NCI-H2081 treated with DMSO at 0.1 percent for 48 hours (cell line): ENCODE measurements around the gene RPS21.

Experiments
- DNase-seq: peaks from one replicate; lab custom pipeline; 2025; lab: John Stamatoyannopoulos, UW

The RPS21 gene

DNA sequence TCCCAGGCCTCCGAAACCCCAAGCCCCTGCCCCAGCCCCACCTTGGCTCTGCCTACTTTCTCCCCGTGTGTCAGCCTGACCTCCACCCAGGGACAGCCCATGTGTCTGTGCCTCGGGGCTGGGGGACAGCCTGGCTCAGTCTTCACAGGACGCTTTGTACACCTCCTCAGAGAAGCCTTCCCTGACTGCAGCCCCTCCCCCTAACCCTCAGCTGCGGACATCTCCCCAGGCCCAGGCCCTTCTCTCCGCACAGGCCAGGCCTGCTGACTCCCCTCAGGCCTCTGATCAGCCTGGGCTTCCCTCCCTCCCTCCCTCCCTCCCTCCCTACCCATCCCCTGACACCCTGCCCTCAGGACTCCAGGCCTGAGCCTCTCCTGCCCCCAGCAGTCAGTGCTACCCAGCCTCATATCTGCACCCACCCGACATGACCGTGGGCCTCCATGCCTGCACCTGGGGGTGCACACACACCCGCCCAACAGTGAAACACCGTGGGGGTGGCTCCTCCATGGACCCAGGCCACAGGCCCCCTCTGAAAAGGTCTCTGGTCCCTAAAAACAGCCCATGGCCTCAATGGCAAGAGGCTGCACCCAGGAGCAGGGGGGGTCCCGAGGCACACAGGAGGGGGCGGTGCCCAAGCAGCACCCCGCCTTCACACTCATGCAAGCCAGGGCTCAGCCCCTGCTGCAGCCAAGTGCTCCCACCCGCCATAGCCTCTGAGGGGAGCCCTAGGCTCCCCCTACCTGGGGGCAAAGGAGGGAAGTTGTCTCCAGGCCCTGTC lies 32.7 kb upstream of the RPS21 start:
- DNase-seq = no peak

DNA sequence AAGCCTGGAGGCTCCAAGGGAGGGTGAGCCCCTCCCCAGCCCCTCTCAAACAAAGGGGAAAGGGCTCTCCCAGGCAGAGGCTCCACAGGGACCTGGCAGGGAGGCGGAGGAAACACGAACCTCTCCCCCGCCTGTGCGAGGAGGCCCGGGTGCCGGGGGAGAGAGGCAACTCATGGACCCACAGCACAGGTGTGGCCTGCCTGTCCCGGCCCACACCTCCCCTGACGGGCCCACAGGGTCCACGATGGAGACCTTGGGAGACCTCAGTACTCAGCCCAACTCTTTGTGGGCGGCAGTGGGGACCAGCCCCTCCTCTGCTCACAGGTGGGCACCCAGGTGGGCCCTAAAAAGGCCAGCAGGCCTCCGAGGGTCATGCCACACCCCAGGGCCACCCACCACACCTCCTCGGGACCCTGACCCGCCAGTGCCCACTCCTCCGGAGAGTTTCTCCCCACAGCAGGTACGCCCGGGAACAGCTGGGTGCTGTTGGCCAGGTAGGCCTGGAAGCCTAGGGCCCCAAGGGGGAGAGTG lies 32.0 kb upstream of the RPS21 start:
- DNase-seq = no peak

DNA sequence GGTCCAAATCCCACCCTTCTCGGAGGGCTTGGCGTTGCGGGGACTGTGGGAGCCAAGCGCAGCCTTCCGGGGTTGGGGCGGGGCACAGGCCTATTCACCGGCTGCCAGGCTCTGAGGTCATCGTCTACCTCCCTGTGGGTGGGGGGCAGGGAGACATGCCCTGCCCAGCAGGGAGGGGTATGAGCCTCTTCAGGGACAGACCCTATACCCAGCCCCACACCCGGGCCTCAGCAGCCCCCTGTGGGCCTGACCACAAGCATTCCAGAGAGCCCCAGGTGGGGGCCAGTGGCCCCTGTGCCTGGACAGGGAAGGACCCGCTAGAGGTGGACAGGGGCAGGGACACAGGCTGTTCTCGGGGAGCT lies 31.4 kb upstream of the RPS21 start:
- DNase-seq = no peak

- DNase-seq = no peak
Observed at GRCh38 chr20:62355878-62356588, 30.9 kb upstream of the RPS21 start.

- DNase-seq = no peak
Observed at GRCh38 chr20:62356589-62357186, 30.2 kb upstream of the RPS21 start.

DNA sequence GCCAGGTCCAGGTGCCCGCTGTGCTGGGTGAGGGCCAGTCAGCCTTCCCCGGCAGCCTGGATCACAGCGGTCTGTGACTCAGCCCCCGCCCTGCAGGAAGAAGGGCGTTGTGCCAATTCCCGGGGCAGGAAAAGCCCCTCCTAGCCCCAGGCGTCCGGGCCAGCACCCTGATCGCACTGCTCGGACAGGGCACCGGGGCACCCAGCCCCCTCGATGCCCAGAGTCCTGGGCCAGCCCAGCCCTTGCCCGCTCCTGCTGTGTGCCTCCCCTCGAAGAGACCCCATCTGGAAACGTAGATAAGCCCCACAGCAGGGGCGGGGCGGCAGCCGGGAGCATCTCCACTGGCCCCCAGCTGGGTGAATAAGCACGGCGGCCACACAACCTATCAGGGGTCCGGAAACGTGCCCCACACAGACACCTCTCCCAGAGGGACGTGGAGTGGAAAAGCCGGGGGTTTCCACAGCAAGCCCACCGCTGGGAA lies 29.7 kb upstream of the RPS21 start:
- no peak for DNase-seq

- DNase-seq = no peak
Observed at GRCh38 chr20:62357681-62358080, 29.2 kb upstream of the RPS21 start.

GRCh38 chr20:62358171-62359042 lies 28.5 kb upstream of the RPS21 start:
- DNase-seq = no peak

DNA sequence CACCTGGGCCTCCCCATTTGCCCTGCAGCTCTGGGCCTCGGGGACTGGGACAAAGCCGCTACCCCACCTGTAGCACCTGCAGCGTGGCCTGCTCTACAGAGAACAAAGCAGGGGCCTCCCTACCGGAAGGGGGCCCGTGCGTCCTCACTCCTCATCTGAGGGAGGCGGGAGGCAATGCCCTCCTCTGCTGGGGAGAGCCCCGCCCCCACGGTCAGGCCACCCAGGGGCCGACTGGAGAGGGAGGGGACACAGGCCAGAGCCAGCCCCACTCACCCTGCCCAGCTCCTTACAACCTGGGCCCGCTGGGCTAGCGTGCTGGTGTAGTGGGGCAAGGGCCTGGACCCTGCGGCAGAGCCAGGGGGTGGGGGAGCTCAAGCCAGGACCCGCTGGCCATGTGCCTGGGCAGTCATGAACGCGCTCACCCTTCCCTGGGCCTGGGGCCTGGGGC lies 27.8 kb upstream of the RPS21 start:
- no peak for DNase-seq

- DNase-seq = no peak
Observed at GRCh38 chr20:62359491-62360121, 27.3 kb upstream of the RPS21 start.

GRCh38 chr20:62360854-62361798 lies 25.8 kb upstream of the RPS21 start:
- DNase-seq = no peak

DNA sequence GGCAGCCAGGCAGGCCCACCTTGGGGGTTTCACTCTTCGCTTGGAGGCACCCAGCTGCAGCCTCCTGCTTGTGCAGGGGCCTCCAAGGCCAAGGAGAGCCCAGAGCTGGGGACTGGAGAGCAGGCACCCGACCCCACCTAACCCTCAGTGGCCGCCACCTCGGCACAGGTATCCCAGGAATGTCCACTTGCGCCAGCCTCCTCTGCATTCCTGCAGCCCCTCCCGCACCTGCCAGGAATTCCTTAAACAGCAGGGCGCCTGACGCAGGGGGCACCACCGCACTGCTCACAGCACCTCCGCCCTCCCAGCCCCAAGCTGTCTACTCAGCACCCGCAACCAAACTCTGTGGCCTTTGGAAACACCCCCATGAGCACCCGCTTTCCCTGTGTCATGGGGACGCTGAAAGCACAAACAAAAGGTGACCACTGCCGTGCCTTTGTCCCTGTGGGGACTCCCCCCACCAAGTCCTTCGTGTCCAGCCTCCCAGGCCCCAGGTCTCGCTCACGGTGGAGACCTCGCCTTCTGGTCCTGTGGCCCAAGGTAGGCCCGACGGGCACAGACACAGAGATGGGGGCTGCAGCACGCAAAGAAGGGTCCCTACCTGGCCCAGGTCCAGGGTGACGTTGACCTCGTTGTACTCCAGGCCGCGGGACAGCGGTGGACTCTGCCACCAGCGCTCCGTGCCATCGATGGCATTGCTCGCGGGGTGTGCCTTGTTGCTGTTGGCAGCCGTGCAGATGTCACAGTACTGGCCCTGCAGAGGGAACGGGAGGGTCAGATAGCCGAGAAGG lies 24.9 kb upstream of the RPS21 start:
- no peak for DNase-seq

GRCh38 chr20:62362590-62362940 lies 24.3 kb upstream of the RPS21 start:
- no peak for DNase-seq

DNA sequence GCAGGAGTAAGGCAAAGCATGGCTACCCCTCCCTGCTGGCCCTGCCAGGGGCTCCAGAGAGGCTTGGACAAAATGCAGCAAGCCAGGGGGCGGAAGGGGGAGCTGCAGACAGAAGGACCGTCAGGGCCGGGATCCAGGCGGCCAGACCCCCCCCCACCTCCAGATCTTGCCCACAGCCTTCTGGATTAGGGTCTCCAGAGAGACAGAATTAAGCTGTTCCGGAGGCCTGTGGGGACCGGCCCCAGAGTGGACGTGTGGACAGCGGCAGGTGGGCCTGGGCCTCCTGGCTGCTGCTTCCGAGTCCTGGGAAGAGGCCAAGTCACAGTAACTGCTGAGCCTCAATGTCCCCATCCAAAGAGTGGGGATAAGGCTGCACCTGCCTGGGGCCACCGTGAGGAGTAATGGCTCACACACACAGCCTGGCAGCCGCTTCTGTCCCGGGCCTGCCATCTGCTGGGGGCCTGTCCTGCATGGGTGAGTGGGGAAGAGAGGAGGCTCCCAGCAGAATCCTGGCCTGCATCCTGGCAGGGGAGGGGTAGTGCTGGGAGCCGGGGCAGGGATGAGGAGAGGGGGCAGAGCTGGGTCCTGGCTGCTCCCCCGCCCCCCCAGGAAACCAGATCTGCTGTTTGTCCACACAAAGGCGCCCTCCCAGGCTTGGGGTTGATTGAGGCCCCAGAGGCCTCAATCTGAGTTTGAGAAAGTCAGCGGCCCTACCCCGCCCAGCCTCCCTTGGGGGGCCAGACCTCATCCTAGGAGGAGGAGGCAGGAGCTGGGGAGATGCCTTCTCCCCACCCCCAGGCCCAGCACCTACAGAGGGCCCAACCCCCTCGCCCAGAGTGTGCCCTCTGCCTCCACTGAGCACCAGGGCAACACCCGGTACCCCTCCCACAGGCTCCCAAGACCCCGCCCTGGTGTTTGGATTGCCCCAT lies 23.6 kb upstream of the RPS21 start:
- DNase-seq = no peak

GRCh38 chr20:62363920-62364851 lies 22.7 kb upstream of the RPS21 start:
- no peak for DNase-seq

DNA sequence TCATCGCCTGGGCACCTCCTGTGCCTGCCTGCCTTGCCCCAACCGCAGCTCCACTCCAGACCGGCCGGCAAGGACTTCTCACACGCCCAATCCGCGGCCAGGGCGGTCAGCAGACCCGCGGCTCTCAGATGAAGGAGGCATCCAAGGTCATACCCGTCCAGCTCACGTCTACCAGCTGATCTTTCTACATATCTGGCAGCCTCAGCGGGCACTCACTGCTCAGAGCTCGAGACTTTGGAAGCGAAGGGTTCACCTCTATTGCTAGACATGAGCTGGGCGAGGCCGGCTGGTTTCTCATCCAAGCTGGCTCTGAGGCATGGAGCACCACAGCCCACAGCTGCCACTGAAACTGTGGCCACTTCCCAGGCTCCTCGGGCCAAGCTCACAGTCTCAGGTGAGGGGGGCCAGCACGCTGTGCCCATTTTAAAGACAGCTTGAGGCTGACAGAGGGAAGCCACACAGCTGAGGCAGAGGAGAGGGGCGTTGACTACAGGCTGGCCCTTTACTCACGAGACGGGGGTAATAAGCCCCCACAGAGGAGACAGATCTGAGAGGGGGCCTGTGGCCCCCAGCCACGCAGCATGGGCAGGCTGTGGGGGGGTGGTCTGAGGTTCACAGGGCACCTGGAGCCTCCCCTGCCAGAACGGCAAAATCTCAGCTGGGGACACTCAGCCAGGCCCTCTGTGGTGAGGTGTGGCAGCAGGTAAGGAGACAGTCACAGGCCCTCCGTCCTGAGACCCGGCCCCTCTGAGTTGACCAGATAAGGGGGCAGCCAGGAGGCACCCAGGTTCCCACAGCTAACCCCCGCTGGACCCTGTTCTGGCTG lies 21.8 kb upstream of the RPS21 start:
- DNase-seq = no peak
